OCI-LY1 (cell line): Measurements from ENCODE around the gene CCDC159.

ENCODE experiments used
- H2AFZ ChIP-seq: fragments of 200-600 bp; sonication (generic), shearing (Covaris generic); 2 replicates; pipeline ENCODE4 v1.6.0; 2014; ENCODE audit warnings: antibody characterized with exemption, mild to moderate bottlenecking, low read length
- H3F3A ChIP-seq: fragments of 200-600 bp; sonication (generic), shearing (Covaris generic); 2 replicates; pipeline ENCODE4 v1.6.0; 2014; ENCODE audit warnings: mild to moderate bottlenecking, antibody characterized with exemption, low read length, moderate library complexity; ENCODE audit not compliant: insufficient read depth
- H3K27ac ChIP-seq: fragments of 200-600 bp; sonication (generic); 2 replicates; pipeline ENCODE4 v1.5.1; 2014; ENCODE audit warnings: low read length, mixed run types, mild to moderate bottlenecking, low read depth; ENCODE audit not compliant: poor library complexity, severe bottlenecking
- H3K27me3 ChIP-seq: fragments of 200-600 bp; sonication (generic); 2 replicates; pipeline ENCODE4 v1.6.0; 2014; ENCODE audit warnings: antibody characterized with exemption, mild to moderate bottlenecking, low read length, moderate library complexity; ENCODE audit not compliant: insufficient read depth
- H3K36me3 ChIP-seq: fragments of 200-600 bp; sonication (generic); 2 replicates; pipeline ENCODE4 v1.6.1; 2014; ENCODE audit warnings: mild to moderate bottlenecking, antibody characterized with exemption, low read length, moderate library complexity, mixed read lengths; ENCODE audit not compliant: insufficient read depth
- H3K4me1 ChIP-seq: fragments of 200-600 bp; sonication (generic); 2 replicates; pipeline ENCODE4 v1.5.1; 2014; ENCODE audit warnings: mild to moderate bottlenecking, low read length, moderate library complexity; ENCODE audit not compliant: insufficient read depth, severe bottlenecking
- H3K4me2 ChIP-seq: fragments of 200-600 bp; sonication (generic), shearing (Covaris generic); 2 replicates; pipeline ENCODE4 v1.6.1; 2014; ENCODE audit warnings: low read length
- H3K4me3 ChIP-seq: fragments of 200-600 bp; sonication (generic); 2 replicates; pipeline ENCODE4 v1.5.1; 2014; ENCODE audit warnings: low read length, low read depth, mild to moderate bottlenecking, mixed read lengths; ENCODE audit not compliant: poor library complexity, severe bottlenecking
- H3K79me2 ChIP-seq: fragments of 200-600 bp; shearing (Covaris generic); 2 replicates; pipeline ENCODE4 v1.6.1; 2016; ENCODE audit warnings: mixed run types, low read length, mixed read lengths; ENCODE audit not compliant: insufficient read depth
- H3K9ac ChIP-seq: fragments of 200-600 bp; sonication (generic), shearing (Covaris generic); 2 replicates; pipeline ENCODE4 v1.6.1; 2014; ENCODE audit warnings: mild to moderate bottlenecking, low read length, mixed read lengths
- H3K9me2 ChIP-seq: fragments of 200-600 bp; sonication (generic), shearing (Covaris generic); 2 replicates; pipeline ENCODE4 v1.6.1; 2014; ENCODE audit warnings: low read depth, mild to moderate bottlenecking, low read length, mixed read lengths
- H3K9me3 ChIP-seq: fragments of 200-600 bp; shearing (Covaris generic); 2 replicates; pipeline ENCODE4 v1.6.1; 2014; ENCODE audit warnings: low read length, mixed read lengths
- H4K20me1 ChIP-seq: fragments of 200-600 bp; sonication (generic), shearing (Covaris generic); 2 replicates; pipeline ENCODE4 v1.6.0; 2016; ENCODE audit warnings: mild to moderate bottlenecking, low read length; ENCODE audit not compliant: insufficient read depth
- CTCF ChIP-seq: fragments of 200-600 bp; sonication (generic), shearing (Covaris generic); IDR thresholded peaks from 2 replicates; pipeline ENCODE4 v1.5.1; 2017; ENCODE audit warnings: mild to moderate bottlenecking, antibody characterized with exemption, low read length, moderate library complexity, mixed read lengths
- EZH2 ChIP-seq: fragments of 200-600 bp; sonication (generic), shearing (Covaris generic); IDR thresholded peaks from 2 replicates; pipeline ENCODE4 v1.8.0; 2017; ENCODE audit warnings: borderline replicate concordance, mixed run types, mild to moderate bottlenecking, antibody characterized with exemption, low read length, moderate library complexity, mixed read lengths

Gene CCDC159

GRCh38 chr19:11321191-11322126 lies 24.9 kb upstream of the CCDC159 start:
- no peaks in the 10 kb centered on the region for H3K9me3 ChIP-seq
- no peak for TF ChIP-seq EZH2
- peak; percentile 21 for TF ChIP-seq CTCF
- H3K36me3 ChIP-seq = no peaks in the 10 kb centered on the region
- peaks cover 40% of the 10 kb centered on the region for H3K4me1 ChIP-seq
- H3F3A ChIP-seq = no peaks in the 10 kb centered on the region
- no peaks in the 10 kb centered on the region for H4K20me1 ChIP-seq
- H3K4me2 ChIP-seq = peak overlapping the region; percentile 52; the same call in 1 of the 2 replicates
- peak overlapping the region; percentile 47 for H3K27ac ChIP-seq
- no peak overlapping the region for H2AFZ ChIP-seq
- H3K79me2 ChIP-seq = no peaks in the 10 kb centered on the region
- no peaks in the 10 kb centered on the region for H3K9me2 ChIP-seq
- H3K27me3 ChIP-seq = 0 out of 2 replicates have a peak, but pooled peaks cover 4% of the 10 kb centered on the region
- peak overlapping the region; percentile 60 for H3K4me3 ChIP-seq
- peak overlapping the region; percentile 63 for H3K9ac ChIP-seq

- no peak overlapping the region for H2AFZ ChIP-seq
- no peaks in the 10 kb centered on the region for H3K36me3 ChIP-seq
- 0 out of 2 replicates have a peak, but pooled peaks cover 4% of the 10 kb centered on the region for H3K27me3 ChIP-seq
- peak overlapping the region; percentile 8 for H3K27ac ChIP-seq
- H4K20me1 ChIP-seq = no peaks in the 10 kb centered on the region
- H3F3A ChIP-seq = no peaks in the 10 kb centered on the region
- no peak overlapping the region for H3K4me2 ChIP-seq
- TF ChIP-seq CTCF = no peak
- TF ChIP-seq EZH2 = no peak
- no peak overlapping the region for H3K4me3 ChIP-seq
- H3K9me2 ChIP-seq = no peaks in the 10 kb centered on the region
- H3K9me3 ChIP-seq = no peaks in the 10 kb centered on the region
- no peak overlapping the region for H3K9ac ChIP-seq
- H3K79me2 ChIP-seq = no peaks in the 10 kb centered on the region
- peaks cover 40% of the 10 kb centered on the region for H3K4me1 ChIP-seq
Measured at GRCh38 chr19:11322269-11323024, 23.9 kb upstream of the CCDC159 start.

GRCh38 chr19:11323601-11324078 lies 22.7 kb upstream of the CCDC159 start:
- Histone ChIP-seq H3K79me2 (no peaks in the 10 kb centered on the region), H3K9me2 (no peaks in the 10 kb centered on the region), H3K9ac (no peak overlapping the region; the same call in 1 of the 2 replicates), H2AFZ (no peak overlapping the region), H3K27me3 (0 out of 2 replicates have a peak, but pooled peaks cover 4% of the 10 kb centered on the region), H3K9me3 (no peaks in the 10 kb centered on the region), H3K27ac (peak overlapping the region; percentile 70), H3K36me3 (no peaks in the 10 kb centered on the region), H3F3A (no peaks in the 10 kb centered on the region), H3K4me2 (peak overlapping the region; percentile 47; the same call in 1 of the 2 replicates), H3K4me1 (peaks cover 40% of the 10 kb centered on the region), H3K4me3 (no peak overlapping the region), H4K20me1 (no peaks in the 10 kb centered on the region)
- TF ChIP-seq CTCF (no peak), EZH2 (no peak)
